Measurements from ENCODE around the gene IRAK2.
"Not testable (repeated sequence)": the region's sequence is repeated elsewhere in the genome, so short reads cannot be mapped to it uniquely, and the experiment has no call there.

IRAK2 gene, protein sequence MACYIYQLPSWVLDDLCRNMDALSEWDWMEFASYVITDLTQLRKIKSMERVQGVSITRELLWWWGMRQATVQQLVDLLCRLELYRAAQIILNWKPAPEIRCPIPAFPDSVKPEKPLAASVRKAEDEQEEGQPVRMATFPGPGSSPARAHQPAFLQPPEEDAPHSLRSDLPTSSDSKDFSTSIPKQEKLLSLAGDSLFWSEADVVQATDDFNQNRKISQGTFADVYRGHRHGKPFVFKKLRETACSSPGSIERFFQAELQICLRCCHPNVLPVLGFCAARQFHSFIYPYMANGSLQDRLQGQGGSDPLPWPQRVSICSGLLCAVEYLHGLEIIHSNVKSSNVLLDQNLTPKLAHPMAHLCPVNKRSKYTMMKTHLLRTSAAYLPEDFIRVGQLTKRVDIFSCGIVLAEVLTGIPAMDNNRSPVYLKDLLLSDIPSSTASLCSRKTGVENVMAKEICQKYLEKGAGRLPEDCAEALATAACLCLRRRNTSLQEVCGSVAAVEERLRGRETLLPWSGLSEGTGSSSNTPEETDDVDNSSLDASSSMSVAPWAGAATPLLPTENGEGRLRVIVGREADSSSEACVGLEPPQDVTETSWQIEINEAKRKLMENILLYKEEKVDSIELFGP

DNA sequence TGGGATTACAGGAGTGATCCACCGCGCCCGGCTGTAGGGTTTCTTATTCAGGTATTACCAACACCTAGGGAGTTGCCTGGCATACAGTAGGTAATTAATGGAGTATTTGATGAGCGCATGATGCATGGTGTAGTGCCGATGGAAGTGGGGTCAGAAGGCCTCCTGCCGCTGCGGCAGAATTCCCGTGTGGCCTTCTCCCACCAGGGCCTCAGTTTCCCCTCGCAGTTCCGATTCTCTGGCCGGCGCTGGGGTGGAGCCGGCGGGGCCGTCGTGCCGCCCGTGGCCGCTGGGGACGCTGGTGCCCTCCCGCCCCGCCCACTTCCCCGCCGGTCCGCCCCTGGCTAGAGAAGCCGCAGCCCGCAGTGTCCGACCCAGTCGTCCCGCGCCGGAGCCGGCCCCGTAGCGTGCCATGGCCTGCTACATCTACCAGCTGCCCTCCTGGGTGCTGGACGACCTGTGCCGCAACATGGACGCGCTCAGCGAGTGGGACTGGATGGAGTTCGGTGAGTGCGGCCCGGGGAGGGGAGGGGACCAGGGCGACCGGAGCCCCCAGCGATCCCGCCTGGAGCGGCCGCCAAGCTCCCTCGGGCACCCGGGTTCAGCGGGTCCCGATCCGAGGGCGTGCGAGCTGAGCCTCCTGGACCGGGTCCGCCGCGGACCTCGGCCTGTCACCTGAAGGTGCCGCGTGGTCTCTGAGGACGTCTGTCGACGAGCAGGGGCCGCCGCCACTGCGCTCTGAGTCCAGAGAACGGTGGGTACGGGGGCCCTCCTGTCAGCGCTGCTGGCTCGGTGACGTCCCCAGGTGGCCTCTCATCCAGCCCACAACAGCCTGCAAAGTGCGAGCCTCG, at the start of gene IRAK2:
Gene IRAK2, plus strand, starts transcription at position 374 of the 848 bp plus-strand sequence. Its CDS starts 36 bp downstream, at position 410.
- DNase-seq = peak; percentile 44

DNA sequence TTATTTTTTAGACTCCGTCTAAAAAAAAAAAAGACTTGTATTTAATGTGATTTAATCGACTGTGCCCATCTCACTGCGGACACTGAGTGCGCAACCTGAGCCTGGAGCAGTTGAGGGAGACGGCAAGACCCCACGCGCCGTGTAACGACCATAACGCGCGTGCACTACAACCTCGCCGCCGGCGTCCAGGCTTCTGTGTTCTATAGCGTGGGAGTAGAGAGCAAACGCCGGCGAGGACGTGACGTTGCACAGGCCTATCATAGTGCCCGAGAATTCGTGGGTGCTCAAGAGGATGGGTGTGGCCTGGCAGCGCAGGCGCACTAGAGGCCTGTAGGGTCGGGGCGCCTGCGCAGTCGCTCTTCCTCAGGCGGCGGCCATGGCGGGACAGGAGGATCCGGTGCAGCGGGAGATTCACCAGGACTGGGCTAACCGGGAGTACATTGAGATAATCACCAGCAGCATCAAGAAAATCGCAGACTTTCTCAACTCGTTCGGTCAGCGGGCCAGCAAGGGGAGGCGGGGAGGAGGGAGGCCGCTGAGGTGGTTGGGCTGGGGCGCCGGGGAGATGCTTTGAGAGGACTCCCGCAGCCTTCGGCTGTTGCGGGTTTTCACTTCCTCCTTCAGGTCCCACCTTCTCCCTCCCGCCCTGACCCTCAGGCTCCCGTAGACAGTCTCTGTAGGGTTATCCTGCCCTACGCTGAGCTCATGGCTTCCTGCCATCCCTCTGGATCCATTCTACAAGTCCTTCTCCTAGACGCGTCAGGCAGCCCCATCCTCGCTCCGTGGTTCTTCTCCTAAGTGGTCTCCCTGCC, 49.2 kb upstream of the IRAK2 start, which contains the start of gene BRK1:
Gene BRK1, plus strand, starts transcription at position 350 of the 812 bp plus-strand sequence. Its CDS starts 27 bp downstream, at position 377.
- DNase-seq = peak; percentile 89

DNA sequence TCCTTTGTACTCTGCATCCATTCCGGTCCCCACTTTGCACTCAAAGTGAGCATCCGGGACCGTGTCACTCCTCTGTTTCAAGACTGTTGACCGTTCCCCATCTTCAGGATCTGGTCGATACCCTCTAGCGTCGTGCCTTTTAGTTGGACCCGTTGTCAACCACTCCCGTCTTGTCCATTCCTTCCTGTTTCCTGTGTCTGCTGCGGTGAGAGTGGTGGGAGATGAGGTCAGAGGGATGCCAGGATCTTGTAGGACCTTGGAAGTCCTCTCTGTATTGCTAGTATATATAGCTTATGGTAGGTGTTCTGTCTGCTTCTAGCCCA, 48.6 kb upstream of the IRAK2 start:
- no peak for DNase-seq

DNA sequence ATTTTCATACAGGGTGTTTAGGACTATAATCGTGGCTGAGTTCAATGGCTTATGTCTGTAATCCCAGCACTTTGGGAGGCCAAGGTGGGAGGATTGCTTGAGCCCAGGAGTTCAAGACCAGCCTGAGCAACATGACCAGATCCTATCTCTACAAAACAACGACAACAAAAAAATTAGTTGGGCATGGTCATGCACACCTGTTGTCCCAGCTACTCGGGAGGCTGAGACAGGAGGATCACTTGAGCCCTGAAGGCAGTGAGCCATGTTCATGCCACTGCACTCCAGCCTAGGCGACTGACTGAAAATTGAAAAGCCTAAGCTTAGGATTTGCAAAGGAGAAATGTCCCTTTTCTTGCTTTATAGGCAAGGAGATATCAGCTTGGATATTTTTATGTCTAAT, 47.8 kb upstream of the IRAK2 start:
- no peak for DNase-seq

DNA sequence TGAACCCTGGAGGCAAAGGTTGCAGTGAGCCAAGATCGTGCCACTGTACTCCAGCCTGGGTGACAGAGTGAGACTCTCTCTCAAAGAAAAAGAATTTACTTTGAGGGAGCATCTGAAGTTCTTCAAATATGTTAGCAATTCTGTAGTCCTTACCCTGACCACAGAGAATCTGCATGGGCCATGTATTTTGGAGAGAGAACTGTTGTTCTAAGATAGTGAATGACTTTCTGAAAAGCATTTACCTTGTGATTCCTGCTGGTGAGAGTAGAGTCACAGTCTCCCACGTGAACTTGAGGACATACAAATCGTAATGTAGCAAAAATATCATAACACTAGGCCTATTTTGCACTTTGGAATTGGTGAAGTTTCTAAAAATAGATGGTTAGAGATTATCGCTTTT, 45.3 kb upstream of the IRAK2 start:
- DNase-seq = no peak

- DNase-seq = no peak
Measured at GRCh38 chr3:10121064-10121463, 43.7 kb upstream of the IRAK2 start.

GRCh38 chr3:10122724-10123123, 42.0 kb upstream of the IRAK2 start:
- DNase-seq = no peak

DNA sequence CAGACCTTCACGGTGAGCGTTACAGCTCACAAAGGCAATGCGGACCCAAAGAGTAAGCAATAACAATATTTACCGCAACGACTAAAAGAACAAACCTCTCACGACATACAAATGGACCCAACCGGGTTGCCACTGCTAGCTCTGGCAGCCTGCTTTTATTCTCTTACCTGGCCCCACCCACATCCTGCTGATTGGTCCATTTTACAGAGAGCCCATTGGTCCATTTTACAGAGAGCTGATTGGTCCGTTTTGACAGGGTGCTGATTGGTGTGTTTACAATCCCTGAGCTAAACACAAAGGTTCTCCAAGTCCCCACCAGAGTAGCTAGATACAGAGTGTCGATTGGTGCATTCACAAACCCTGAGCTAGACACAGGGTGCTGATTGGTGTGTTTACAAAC, 28.8 kb upstream of the IRAK2 start:
- not testable (repeated sequence) for DNase-seq

DNA sequence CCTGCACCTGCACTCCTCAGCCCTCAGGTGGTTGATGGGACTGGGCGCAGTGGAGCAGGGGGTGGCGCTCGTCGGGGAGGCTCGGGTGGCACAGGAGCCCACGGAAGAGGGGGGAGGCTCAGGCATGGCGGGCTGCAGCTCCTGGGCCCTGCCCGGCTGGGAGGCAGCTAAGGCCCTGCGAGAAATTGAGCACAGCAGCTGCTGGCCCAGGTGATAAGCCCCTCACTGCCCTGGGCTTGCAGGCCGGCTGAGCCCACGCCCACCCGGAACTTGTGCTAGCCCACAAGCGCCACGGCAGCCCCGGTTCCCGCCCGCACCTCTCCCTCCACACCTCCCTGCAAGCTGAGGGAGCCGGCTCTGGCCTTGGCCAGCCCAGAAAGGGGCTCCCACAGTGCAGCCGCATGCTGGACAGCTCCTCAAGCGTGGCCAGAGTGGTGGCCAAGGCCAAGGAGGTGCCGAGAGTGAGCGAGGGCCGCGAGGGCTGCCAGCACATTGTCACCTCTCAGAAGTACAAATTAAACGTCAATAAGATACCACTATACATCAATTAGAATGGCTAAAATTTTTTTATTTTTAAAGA, 28.2 kb upstream of the IRAK2 start:
- DNase-seq = no peak

DNA sequence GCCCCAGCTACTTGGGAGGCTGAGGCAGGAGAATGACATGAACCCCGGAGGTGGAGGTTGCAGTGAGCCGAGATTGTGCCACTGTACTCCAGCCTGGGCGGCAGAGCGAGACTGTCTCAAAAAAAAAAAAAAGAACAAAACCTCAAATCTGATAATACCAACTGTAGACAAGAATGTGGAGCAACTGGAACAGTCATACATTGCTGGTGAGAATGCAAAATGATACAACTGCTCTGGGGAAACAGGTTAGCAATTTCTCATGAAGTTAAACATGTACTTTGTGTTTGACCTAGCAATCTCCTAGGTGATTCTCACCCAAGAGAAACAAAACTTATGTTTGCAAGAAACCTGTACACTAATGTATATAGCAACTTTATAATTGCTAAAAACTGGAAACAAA, 27.5 kb upstream of the IRAK2 start:
- DNase-seq = no peak

DNA sequence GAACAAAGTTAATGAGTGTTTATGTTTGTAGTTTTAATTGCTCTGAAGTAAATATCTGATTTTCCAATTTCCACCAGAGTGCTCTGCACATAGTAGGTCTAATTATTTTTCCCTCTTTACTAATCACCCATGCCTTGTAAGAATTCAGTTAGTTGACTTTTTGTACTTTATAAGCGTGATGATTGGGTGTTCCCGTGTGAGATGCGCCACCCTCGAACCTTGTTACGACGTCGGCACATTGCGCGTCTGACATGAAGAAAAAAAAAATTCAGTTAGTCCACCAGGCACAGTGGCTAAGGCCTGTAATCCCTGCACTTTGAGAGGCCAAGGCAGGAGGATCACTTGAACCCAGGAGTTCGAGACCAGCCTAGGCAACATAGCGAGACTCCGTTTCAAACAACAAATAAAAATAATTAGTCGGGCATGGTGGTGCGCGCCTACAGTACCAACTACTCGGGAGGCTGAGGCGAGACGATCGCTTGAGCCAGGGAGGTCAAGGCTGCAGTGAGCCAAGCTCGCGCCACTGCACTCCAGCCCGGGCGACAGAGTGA, 23.6 kb upstream of the IRAK2 start:
- no peak for DNase-seq

DNA sequence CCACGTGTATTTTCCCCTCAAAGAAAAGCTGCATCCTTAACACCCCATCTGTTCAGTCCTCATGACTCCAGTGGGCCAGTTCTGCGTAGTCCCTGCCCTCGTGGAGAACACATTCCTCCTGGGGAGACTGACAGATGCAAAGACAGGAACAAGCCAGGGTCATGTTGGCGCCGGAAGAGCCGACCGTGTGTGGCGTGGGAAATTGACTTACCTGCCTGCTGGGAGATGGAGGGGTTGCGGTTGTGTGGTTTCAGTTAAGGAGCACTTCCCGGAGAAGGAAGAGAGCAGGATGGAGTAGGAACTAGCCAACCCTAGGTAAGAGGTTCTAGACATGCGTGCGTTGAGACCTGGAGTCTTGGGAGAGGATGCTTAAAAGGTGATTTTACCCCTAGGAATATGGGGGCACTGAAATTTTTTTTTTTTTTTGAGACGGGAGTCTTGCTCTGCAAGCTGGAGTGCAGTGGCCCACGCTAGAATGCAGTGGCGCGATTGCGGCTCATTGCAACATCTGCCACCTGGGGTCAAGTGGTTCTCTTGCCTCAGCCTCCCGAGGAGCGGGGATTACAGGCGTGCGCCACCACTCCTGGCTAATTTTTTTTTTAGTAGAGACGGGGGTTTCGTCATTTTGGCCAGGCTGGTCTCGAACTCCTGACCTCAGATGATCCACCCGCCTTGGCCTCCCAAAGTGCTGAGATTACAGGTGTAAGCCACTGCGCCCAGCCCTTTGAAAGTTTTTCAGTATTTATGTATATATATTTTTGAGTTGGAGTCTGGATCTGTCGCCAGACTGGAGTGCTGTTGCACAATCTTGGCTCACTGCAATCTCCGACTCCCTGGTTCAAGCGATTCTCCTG, 21.8 kb upstream of the IRAK2 start:
- no peak for DNase-seq

DNA sequence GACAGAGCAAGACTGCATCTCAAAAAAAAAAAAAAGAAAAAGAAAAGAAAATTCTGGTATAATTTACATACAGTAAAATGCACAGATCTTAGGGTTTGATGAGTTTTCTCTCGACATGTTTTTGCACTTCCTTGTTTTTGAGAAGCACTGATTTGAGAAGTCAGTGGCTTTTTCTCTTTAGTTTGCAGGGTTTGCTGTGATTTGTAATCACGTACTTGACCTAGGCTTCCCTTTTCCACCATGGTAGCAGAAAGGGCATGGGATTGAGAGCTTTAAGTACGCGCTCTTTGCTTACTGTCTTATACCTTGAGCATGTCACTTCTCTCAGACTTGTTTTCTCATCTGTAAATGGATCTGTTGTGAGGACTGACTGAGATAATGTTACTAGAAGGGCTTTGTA, 19.0 kb upstream of the IRAK2 start:
- no peak for DNase-seq

DNA sequence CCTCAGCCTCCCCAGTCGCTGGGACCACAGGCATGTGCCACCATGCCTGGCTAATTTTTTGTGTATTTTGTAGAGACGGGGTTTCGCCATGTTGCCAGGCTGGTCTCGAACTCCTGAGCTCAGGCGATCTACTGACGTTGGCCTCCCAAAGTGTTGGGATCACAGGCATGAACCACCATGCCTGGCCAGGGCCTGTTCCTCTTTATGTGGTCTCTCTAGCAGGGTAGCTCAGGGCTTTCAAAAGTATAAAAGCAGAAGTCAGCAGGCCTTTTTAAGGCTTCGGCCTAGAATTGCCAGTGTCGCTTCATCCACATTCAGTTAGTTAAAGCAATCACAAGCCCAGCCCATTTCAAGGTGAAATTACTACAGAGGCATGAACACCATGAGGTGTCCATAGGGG, 15.5 kb upstream of the IRAK2 start:
- no peak for DNase-seq

DNA sequence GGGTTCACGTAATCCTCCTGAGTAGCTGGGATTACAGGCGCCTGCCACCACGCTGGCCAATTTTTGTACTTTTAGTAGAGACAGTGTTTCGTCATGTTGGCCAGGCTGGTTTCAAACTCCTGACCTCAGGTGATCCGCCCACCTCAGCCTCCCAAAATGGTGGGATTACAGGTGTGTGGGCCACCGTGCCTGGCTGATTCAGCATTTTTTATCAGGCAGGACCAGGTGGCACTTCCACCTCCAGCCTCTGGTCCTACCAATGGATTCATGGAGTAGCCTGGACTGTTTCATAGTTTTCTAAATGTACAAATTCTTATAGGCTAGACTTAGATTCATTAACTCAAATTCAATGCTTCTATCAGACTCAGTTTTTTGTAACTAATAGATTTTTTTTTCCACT, 13.7 kb upstream of the IRAK2 start:
- DNase-seq = no peak

DNA sequence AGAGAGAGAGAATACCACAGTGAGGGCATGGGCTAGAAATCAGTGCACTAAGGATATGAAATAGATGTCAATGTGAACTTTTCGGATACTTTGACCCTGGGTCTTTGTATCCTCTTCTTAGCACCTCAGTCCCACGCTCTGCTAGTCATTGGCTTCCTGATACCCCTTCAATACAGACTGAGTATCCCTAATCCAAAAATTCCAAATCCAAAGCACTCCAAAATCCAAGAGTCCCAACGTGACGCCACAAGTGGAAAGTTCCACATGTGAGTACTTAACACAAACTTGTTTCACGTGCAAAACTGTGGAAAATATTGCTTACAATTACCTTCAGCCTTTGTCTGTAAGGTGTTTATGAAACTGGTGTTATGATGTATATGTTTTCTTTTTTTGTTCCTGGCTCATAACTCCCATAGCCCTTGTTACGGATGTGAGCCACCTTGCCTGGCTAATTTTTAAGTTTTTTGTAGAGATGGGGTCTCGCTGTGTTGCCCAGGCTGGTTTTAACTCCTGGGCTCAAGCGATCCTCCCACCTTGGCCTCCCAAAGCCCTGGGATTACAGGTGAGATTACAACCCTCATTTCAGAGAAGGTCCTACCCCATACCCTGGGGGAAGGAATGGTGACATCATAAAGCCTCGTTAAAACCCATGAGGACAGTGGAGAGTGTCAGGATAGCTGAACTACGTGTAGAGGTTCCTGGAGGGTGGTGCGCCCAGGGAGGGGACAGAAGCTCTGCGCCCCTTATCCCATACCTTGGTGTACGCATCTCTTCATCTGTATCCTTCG, 10.2 kb upstream of the IRAK2 start:
- DNase-seq = no peak

- DNase-seq = no peak
Measured at GRCh38 chr3:10155123-10155472, 9.6 kb upstream of the IRAK2 start.

DNA sequence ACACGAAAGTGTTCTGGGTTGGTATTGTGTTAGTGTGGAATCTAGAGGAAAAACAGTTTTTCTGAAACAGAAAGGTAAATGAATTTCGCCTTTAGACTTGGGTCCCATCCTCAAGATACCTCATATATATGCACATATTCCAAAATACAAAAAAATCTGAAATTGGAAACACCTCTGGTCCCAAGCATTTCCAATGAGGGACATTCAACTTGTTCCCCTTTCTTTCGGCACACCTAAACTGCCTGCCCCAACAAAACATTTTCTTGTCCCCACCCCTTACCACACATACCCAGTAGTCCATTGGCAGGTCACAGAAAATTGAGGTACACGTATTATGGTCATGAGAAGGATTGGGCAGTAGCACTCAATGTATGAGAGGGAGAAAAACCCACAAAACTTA, 9.1 kb upstream of the IRAK2 start:
- DNase-seq = no peak

GRCh38 chr3:10157031-10157430, 7.7 kb upstream of the IRAK2 start:
- no peak for DNase-seq

- not testable (repeated sequence) for DNase-seq
Measured at GRCh38 chr3:10158555-10158954, 6.2 kb upstream of the IRAK2 start.
